ENCODE measurements around the gene RXFP4.

The RXFP4 gene

DNA sequence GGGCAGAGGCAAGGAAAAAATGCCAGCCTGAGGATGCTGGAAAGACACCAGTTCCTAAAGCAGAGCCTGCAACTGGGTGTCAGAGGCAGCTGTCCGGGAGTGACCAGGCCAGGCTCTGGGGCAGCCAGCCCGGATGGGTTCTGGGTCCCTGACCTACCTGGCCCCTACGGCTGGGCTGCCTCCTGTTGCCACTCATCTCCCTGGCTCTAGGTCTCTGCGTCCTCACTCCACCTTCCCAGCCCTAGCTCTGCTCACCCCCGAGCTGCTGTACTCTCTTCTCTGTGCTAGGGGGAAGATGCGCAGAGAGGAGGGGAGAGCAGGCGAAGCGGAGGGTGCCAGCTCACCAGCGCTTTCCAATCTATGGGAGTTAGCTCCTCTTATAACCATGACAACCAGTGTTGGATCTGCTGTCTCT is 27.9 kb downstream of the RXFP4 start:
- no peak overlapping the region for H3K4me3 ChIP-seq (ENCODE audit: low read length)
- DNase-seq (ENCODE audit: low read depth, low spot score), result no peak
- H3K9me3 ChIP-seq (ENCODE audit: control insufficient read depth, insufficient read depth, low read length), result no peaks in the 10 kb centered on the region
- no peak overlapping the region for H3K27ac ChIP-seq (ENCODE audit: low read length)
- no peaks in the 10 kb centered on the region for H3K27me3 ChIP-seq (ENCODE audit: control insufficient read depth, insufficient read depth, low read length)
- WGBS (ENCODE audit: insufficient coverage, insufficient read length), result no CpG with 5 or more reads among the region's 9 CpGs
- peaks cover 18% of the 10 kb centered on the region for H3K36me3 ChIP-seq (ENCODE audit: control insufficient read depth, insufficient read depth, low read length)
- H3K4me1 ChIP-seq (ENCODE audit: control insufficient read depth, insufficient read depth, low read length), result peaks cover 10% of the 10 kb centered on the region

DNA sequence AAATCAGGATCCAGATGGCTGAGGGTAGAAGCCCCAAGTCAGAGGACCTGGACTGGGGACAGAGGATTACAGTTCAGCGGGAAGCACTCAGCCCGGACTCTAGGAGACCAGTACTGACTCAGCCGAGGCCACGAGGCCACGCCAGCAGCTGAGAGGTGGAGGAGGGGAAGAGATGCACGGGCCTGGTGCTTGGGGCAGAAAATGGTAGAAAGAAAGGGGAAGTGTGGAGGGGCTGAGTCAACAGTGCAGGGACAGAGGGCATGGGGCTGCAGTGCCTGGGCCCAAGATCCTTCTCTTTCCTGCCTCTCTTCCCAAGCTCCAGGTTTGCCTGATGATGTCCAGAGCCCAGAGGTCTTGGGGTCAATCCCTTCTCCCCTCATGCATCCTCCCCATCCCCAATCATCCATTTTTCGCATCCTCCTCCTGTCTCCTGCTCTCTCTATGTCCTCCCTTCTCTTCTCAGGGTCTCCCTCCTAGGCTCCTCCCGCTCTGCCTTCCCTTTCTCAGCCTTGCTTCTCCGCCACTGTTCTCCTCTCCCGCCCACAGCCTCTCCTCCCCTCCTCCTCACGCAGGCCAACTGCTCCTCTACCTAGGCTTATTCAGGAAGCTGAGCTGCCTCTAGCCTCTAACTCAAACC is 29.2 kb downstream of the RXFP4 start:
- WGBS (ENCODE audit: insufficient coverage, insufficient read length), result no CpG with 5 or more reads among the region's 11 CpGs
- Histone ChIP-seq H3K36me3 (ENCODE audit: control insufficient read depth, insufficient read depth, low read length) (peaks cover 9% of the 10 kb centered on the region; the same call in 1 of the 2 replicates), H3K4me3 (ENCODE audit: low read length) (no peak overlapping the region), H3K4me1 (ENCODE audit: control insufficient read depth, insufficient read depth, low read length) (peaks cover 21% of the 10 kb centered on the region), H3K27ac (ENCODE audit: low read length) (no peak overlapping the region), H3K9me3 (ENCODE audit: control insufficient read depth, insufficient read depth, low read length) (no peaks in the 10 kb centered on the region), H3K27me3 (ENCODE audit: control insufficient read depth, insufficient read depth, low read length) (no peaks in the 10 kb centered on the region)
- DNase-seq (ENCODE audit: low read depth, low spot score), result no peak

DNA sequence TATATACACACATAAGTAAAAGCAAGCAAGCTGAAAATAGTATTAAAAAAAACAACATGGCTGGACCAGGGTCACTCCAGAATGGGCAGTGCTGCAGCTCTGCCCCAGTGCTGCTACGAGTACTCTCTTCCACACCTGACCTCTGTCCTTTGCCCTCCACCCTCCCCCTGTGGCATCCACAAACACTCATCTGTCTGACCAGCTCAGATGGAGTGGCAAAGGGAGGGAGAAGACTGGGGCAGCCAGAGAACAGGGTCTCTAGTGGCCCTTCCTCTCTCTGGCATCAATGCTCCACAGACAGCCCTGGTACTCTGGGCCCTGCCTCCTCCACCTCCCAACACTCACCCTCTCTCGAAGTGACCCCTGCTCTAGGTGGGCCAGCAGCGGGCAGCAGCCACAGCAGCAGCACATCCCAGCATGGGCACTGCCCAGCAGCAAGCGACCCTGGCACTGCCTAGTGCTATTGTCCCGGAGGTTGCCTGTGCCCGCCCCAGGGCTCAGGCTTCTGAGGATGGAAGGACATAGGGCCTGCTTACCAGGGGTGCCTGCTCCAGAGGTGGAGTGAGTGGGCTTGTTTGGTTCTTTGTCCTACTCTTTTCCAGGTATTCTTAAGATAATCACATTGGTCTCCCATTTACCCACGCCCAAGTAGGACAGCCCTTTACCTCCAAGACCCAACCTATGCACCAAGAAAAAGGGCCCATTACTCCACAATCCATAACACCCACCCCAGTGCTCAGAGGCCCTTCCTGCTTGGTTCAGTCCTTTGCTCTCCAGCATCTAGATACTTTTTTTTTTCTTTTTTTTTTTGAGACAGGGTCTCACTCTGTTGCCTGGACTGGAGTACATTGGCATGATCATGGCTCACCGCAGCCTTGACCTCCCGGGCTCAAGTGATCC is 30.7 kb downstream of the RXFP4 start:
- Histone ChIP-seq H3K27me3 (ENCODE audit: control insufficient read depth, insufficient read depth, low read length) (no peaks in the 10 kb centered on the region), H3K9me3 (ENCODE audit: control insufficient read depth, insufficient read depth, low read length) (no peaks in the 10 kb centered on the region), H3K4me1 (ENCODE audit: control insufficient read depth, insufficient read depth, low read length) (peaks cover 24% of the 10 kb centered on the region), H3K4me3 (ENCODE audit: low read length) (no peak overlapping the region; the same call in 1 of the 2 replicates), H3K36me3 (ENCODE audit: control insufficient read depth, insufficient read depth, low read length) (0 out of 2 replicates have a peak, but pooled peaks cover 4% of the 10 kb centered on the region), H3K27ac (ENCODE audit: low read length) (no peak overlapping the region)
- WGBS (ENCODE audit: insufficient coverage, insufficient read length), result no CpG with 5 or more reads among the region's 9 CpGs
- DNase-seq (ENCODE audit: low read depth, low spot score), result no peak

DNA sequence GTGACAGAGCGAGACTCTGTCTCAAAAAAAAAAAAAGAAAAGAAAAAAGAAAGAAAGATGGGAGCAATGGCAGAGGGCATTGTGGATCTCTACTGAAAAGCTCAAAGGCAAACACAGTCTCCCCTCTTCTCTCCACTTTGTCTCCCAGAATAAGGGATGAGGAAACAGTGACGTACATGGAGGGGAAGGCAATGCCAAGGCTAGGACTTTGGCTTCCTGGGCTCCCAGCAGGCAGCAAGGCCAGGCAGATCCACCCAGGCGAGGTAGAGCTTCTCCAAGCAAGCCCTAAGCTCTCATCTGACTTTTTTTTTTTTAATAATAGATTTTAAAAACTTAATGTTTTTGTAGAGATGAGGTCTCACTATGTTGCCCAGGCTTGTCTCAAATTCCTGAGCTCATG is 32.3 kb downstream of the RXFP4 start:
- Histone ChIP-seq H3K4me3 (ENCODE audit: low read length) (no peak overlapping the region), H3K4me1 (ENCODE audit: control insufficient read depth, insufficient read depth, low read length) (peaks cover 20% of the 10 kb centered on the region), H3K9me3 (ENCODE audit: control insufficient read depth, insufficient read depth, low read length) (no peaks in the 10 kb centered on the region), H3K36me3 (ENCODE audit: control insufficient read depth, insufficient read depth, low read length) (0 out of 2 replicates have a peak, but pooled peaks cover 4% of the 10 kb centered on the region), H3K27me3 (ENCODE audit: control insufficient read depth, insufficient read depth, low read length) (no peaks in the 10 kb centered on the region), H3K27ac (ENCODE audit: low read length) (no peak overlapping the region)
- no peak for DNase-seq (ENCODE audit: low read depth, low spot score)
- WGBS (ENCODE audit: insufficient coverage, insufficient read length), result no CpG with 5 or more reads among the region's 3 CpGs

DNA sequence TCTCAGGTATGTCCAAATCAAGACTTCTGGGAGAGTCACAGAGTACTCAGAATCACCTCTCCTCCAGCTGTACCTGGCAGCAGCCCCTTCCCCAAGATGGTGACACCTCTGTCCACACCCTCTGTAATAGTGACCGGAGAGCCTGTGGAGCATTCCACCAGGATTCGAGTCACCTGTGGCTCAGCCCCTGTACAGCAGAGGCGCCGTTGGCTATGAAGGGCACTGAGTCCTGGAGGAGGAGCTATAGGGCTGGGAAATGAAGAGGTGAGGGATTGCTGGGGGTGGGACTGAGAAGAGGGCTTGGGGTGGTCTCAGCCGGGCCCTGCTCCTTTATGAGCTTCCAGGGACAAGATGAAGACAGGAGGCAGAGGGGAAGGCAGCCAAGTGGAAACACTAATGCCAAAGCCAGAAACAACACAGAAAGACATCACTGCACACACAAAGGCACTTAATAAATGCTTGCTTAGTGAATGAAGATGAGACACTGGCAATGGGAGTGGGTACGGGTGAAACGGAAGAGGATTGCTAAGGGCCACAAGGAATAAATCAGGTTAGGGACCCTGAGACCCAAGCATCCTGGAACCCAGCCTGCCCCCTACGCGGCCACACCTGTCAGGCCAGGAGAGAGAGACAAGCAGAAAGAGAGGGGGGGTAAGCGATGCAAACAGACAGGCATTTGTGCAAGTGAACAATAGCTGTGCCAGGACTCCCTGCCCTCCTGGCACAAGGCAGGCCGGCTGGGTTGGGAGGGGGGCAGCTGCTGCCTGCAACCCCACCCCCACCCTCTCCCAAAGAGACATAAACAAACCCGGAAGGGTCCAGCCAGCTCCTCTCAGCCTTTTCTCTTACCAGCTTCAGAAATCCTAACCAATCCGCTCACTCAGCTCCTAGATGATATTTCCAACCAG is 33.0 kb downstream of the RXFP4 start:
- no peaks in the 10 kb centered on the region for H3K36me3 ChIP-seq (ENCODE audit: control insufficient read depth, insufficient read depth, low read length)
- no peak for DNase-seq (ENCODE audit: low read depth, low spot score)

DNA sequence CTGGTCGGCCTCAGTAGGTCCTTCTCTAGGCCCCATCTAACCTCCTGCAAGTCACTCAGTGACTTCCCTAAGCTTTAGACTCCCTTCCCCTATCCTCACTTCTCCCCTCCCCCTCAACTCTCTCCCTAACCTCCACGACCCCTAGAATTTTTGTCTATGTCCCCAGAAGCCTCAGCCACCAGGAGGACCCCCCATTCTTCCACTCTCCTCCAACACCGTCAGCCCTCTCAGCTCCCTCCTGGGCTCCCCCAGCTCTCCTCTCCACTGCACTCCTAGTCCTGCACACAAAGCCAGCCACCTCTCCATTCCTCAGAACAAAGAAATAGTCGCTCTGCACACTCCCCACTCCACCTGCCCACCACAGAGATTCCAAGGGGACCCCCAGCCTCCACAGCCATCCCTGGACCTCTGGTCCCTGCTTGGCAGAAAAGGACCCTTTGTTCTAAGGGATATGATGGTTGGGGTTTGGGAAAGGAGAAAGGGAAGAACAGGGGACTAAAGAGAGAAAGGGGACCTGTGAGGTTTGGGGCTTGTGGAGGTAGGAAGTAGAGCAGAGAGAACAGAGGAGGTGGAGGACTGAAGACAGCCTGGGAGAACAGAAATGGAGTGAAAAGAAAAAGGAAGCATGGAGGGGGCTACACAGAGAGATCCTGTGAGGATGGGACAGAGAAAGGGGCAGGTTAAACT is 34.1 kb downstream of the RXFP4 start:
- no peaks in the 10 kb centered on the region for H3K36me3 ChIP-seq (ENCODE audit: control insufficient read depth, insufficient read depth, low read length)
- H3K9me3 ChIP-seq (ENCODE audit: control insufficient read depth, insufficient read depth, low read length), result no peaks in the 10 kb centered on the region
- no peak overlapping the region; the same call in 1 of the 2 replicates for H3K4me3 ChIP-seq (ENCODE audit: low read length)
- no peak overlapping the region for H3K27ac ChIP-seq (ENCODE audit: low read length)
- WGBS (ENCODE audit: insufficient coverage, insufficient read length), result 100% methylated on average over 1 of the region's 4 CpGs
- no peaks in the 10 kb centered on the region for H3K27me3 ChIP-seq (ENCODE audit: control insufficient read depth, insufficient read depth, low read length)
- peaks cover 19% of the 10 kb centered on the region for H3K4me1 ChIP-seq (ENCODE audit: control insufficient read depth, insufficient read depth, low read length)
- no peak for DNase-seq (ENCODE audit: low read depth, low spot score)

More for the DNA sequence above, 33.0 kb downstream of the RXFP4 start:
- H3K4me1 ChIP-seq (ENCODE audit: control insufficient read depth, insufficient read depth, low read length), result peaks cover 19% of the 10 kb centered on the region
- H3K4me3 ChIP-seq (ENCODE audit: low read length), result no peak overlapping the region
- no peak overlapping the region for H3K27ac ChIP-seq (ENCODE audit: low read length)
- WGBS (ENCODE audit: insufficient coverage, insufficient read length), result no CpG with 5 or more reads among the region's 13 CpGs
- no peaks in the 10 kb centered on the region for H3K9me3 ChIP-seq (ENCODE audit: control insufficient read depth, insufficient read depth, low read length)
- no peaks in the 10 kb centered on the region for H3K27me3 ChIP-seq (ENCODE audit: control insufficient read depth, insufficient read depth, low read length)

DNA sequence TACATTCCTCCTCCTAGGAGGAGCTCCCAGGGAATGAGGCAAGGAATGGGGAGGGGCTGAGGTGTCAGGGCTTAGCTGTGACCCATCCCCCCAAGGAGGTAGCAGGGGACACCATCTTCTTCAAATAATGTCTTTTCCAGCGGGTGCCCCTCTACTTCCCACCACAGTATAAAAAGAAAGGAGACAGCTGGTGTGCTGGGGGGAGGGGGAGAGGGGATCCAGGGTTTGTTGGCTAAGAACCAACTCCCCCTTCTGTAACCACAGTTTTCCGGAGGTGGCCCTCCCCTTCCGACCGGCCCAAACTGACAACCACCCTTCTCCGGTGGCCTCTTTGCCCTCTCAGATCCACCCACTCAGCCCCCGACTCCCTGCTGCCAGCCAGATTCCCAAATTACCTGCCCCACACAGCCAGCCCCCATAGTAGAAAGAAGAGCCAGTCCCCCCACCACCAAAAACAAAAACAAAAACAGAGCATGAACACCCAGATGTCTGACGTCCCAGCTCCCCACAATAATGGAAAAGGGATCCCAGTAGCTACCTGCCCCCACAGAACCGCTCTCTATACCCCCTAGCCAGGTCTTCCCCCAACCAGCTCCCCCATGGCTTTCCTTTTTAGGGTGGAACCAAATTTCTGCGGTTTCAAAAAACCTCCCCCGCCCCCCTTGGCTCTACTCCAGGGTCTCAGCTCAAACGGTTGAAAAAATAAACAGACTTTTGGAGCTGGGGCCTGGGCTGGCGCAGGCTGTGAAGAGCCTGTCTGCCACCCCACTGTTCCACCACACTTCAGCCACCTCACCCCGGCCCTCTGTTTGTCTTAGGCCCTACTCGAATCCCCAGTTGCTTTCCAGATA is 34.8 kb downstream of the RXFP4 start:
- Histone ChIP-seq H3K36me3 (ENCODE audit: control insufficient read depth, insufficient read depth, low read length) (no peaks in the 10 kb centered on the region), H3K4me3 (ENCODE audit: low read length) (peak overlapping the region; percentile 14; the same call in 1 of the 2 replicates), H3K4me1 (ENCODE audit: control insufficient read depth, insufficient read depth, low read length) (peaks cover 19% of the 10 kb centered on the region), H3K9me3 (ENCODE audit: control insufficient read depth, insufficient read depth, low read length) (no peaks in the 10 kb centered on the region), H3K27me3 (ENCODE audit: control insufficient read depth, insufficient read depth, low read length) (no peaks in the 10 kb centered on the region), H3K27ac (ENCODE audit: low read length) (no peak overlapping the region)
- no peak for DNase-seq (ENCODE audit: low read depth, low spot score)
- no CpG with 5 or more reads among the region's 14 CpGs for WGBS (ENCODE audit: insufficient coverage, insufficient read length)

DNA sequence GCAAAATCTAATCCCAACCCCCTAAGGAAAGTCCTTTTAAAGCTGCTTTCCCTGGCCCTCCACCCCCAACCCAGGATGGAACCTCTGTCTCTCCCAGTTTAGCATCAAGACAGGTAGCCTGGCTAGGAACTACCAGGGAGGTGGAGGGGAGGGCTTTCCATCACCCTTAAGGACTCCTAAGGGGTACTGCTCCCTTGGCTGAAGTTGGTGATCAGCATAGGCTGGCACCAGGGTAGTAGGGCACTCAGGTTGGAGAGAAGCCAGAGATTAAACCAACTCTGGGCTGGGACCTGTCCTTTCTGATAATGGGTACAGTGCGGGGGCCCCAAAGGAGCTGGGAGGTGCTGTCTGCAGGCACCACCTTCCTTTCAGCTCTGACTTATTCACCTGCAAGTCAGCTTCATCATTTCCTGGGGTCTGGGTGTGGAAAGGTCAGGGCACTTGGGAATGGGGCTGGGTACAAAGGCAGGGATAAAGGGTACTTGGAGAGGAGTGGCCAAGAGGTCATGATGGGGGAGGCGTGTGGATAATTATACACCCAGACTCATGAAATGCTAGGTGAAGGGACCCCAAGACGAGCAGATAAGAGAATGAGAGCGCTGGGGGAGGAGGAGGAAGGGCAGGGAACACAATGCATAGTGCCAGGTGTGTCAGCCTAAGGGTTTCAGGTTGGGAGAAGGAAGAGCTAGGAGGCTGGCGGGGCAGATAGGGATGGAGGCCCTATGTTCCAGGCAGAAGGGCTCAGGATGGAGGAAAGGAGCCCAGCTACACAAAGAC is 35.7 kb downstream of the RXFP4 start:
- DNase-seq (ENCODE audit: low read depth, low spot score), result no peak
- Histone ChIP-seq H3K27ac (ENCODE audit: low read length) (no peak overlapping the region), H3K36me3 (ENCODE audit: control insufficient read depth, insufficient read depth, low read length) (no peaks in the 10 kb centered on the region), H3K4me1 (ENCODE audit: control insufficient read depth, insufficient read depth, low read length) (peaks cover 17% of the 10 kb centered on the region), H3K9me3 (ENCODE audit: control insufficient read depth, insufficient read depth, low read length) (no peaks in the 10 kb centered on the region), H3K27me3 (ENCODE audit: control insufficient read depth, insufficient read depth, low read length) (no peaks in the 10 kb centered on the region), H3K4me3 (ENCODE audit: low read length) (peak overlapping the region; percentile 83)
- WGBS (ENCODE audit: insufficient coverage, insufficient read length), result no CpG with 5 or more reads among the region's 5 CpGs

Measured in iPS DF 6.9 (cell line).